ENCODE measurements around the gene FAM151B.

Gene FAM151B

GRCh38 chr5:80503641-80504040 lies 15.7 kb downstream of the FAM151B start:
- TF ChIP-seq CTCF (IDR thresholded peaks at IDR 0.05; ENCODE audit: insufficient read depth, missing control alignments): no peak
- FAIRE-seq (no peak), DNase-seq (ENCODE audit: insufficient read length, low spot score) (no peak)

- FAIRE-seq (no peak), DNase-seq (ENCODE audit: insufficient read length, low spot score) (no peak)
- no peak for TF ChIP-seq CTCF (IDR thresholded peaks at IDR 0.05; ENCODE audit: insufficient read depth, missing control alignments)
Measured at GRCh38 chr5:80504833-80505232, 16.9 kb downstream of the FAM151B start.

GRCh38 chr5:80507663-80508062 lies 19.8 kb downstream of the FAM151B start:
- TF ChIP-seq CTCF (IDR thresholded peaks at IDR 0.05; ENCODE audit: insufficient read depth, missing control alignments): no peak
- DNase-seq (ENCODE audit: insufficient read length, low spot score): no peak

GRCh38 chr5:80508844-80509243 lies 20.9 kb downstream of the FAM151B start:
- TF ChIP-seq CTCF (IDR thresholded peaks at IDR 0.05; ENCODE audit: insufficient read depth, missing control alignments): no peak
- DNase-seq (ENCODE audit: insufficient read length, low spot score): no peak
- no peak for FAIRE-seq

More at GRCh38 chr5:80507663-80508062, 19.8 kb downstream of the FAM151B start:
- no peak for FAIRE-seq

- DNase-seq (ENCODE audit: insufficient read length, low spot score): no peak
- no peak for TF ChIP-seq CTCF (IDR thresholded peaks at IDR 0.05; ENCODE audit: insufficient read depth, missing control alignments)
- no peak for FAIRE-seq
Measured at GRCh38 chr5:80509362-80509761, 21.5 kb downstream of the FAM151B start.

GRCh38 chr5:80516826-80517225 lies 28.9 kb downstream of the FAM151B start:
- DNase-seq (ENCODE audit: insufficient read length, low spot score) (no peak), FAIRE-seq (no peak)
- no peak for TF ChIP-seq CTCF (IDR thresholded peaks at IDR 0.05; ENCODE audit: insufficient read depth, missing control alignments)

GRCh38 chr5:80540691-80541090 lies 52.8 kb downstream of the FAM151B start:
- no peak for DNase-seq (ENCODE audit: insufficient read length, low spot score)
- no peak for TF ChIP-seq CTCF (IDR thresholded peaks at IDR 0.05; ENCODE audit: insufficient read depth, missing control alignments)
- no peak for FAIRE-seq

Measured in D721Med (cell line).